ENCODE data around the gene EGFL7. TPM values are rescaled to one million over a fixed set of nuclear protein-coding genes. Genes with fewer than 3 reads are reported as not detected.

Gene EGFL7
- total and polyA plus RNA-seq, 2 of the 8 experiments (the other 6 are each of a cell fraction or from before 2014, with no cell fraction given): 37.8 to 53.4 TPM

GRCh38 chr9:136622538-136622948 is 40.2 kb upstream of the EGFL7 start:
- H3K4me1 ChIP-seq (replicated peaks in 1 of 4; ENCODE audit: control insufficient read depth in 3 of 4, insufficient read depth in 4 of 4, low read length in 3 of 4): peaks cover 0 to 2% (median 0%) of the 10 kb centered on the region in 4 experiments; a peak in 1 of 7 replicates
- H2BK12ac ChIP-seq (ENCODE audit: low read depth, low read length): no peak overlapping the region
- no peaks in the 10 kb centered on the region for H3K36me3 ChIP-seq (ENCODE audit: control insufficient read depth in 2 of 4, insufficient read depth in 4 of 4, low read length in 3 of 4)
- no peak overlapping the region for H2BK15ac ChIP-seq (ENCODE audit: low read length)
- DNase-seq (ENCODE audit: low read depth in 1 of 2, low spot score in 2 of 2): peak in 1 of 2 experiments; percentile 43
- H3K9ac ChIP-seq (replicated peaks in 1 of 4; ENCODE audit: extremely low read depth in 1 of 4, low read depth in 3 of 4, low read length in 3 of 4): no peak overlapping the region
- H4K91ac ChIP-seq (replicated peaks; ENCODE audit: insufficient read length, low read length): peak overlapping the region; percentile 30
- no peaks in the 10 kb centered on the region for H4K20me1 ChIP-seq (replicated peaks in 1 of 2; ENCODE audit: control insufficient read depth in 1 of 2, insufficient read depth in 2 of 2, low read length in 2 of 2)
- 82% methylated on average over 12 of the region's 16 CpGs; no CpG with 5 or more reads in 1 of the 2 experiments for WGBS, 2 experiments (ENCODE audit: extremely low coverage in 1 of 2, insufficient coverage in 1 of 2, insufficient read length in 1 of 2, insufficient replicate concordance in 2 of 2, low coverage in 1 of 2, low lambda C conversion rate in 2 of 2, missing lambda C conversion rate in 1 of 2)
- POLR2A ChIA-PET (ENCODE audit: partially characterized antibody): interaction anchor here (1.4 kb wide), 1 partner anchor 23 kb away, joined by 3 read pairs; no protein-coding TSS in a partner anchor
- no peaks in the 10 kb centered on the region for H3K23me2 ChIP-seq (ENCODE audit: low read depth, low read length)
- H4K8ac ChIP-seq (ENCODE audit: extremely low read depth, insufficient read depth, low read length): no peak overlapping the region
- CTCF ChIA-PET (ENCODE audit: partially characterized antibody): interaction anchor here (1.4 to 9.6 kb wide), 4 partner anchors 25 to 135 kb away, joined by 3 to 253 read pairs (median 5); no protein-coding TSS in a partner anchor
- no peak overlapping the region; the same call in 1 of the 2 replicates for H3K27ac ChIP-seq (ENCODE audit: low read depth, low read length)
- no peak overlapping the region for H3K14ac ChIP-seq (ENCODE audit: insufficient read length)
- H3K9me3 ChIP-seq (ENCODE audit: insufficient read depth in 2 of 2, low read depth in 1 of 2, low read length in 1 of 2): no peaks in the 10 kb centered on the region
- H3K18ac ChIP-seq (ENCODE audit: extremely low read depth, low read length): no peak overlapping the region; the same call in 1 of the 2 replicates
- H2AFZ ChIP-seq (ENCODE audit: low read length): no peak overlapping the region
- H3K56ac ChIP-seq (replicated peaks; ENCODE audit: insufficient read length, low read depth, low read length): no peak overlapping the region
- no peak overlapping the region for H3K23ac ChIP-seq (ENCODE audit: insufficient read length)
- no peaks in the 10 kb centered on the region for H3K79me1 ChIP-seq (ENCODE audit: low read depth, low read length)
- H3K4me2 ChIP-seq (ENCODE audit: insufficient read depth in 1 of 2, low read depth in 2 of 2, low read length in 2 of 2): no peak overlapping the region
- no peaks in the 10 kb centered on the region for H3K79me2 ChIP-seq (ENCODE audit: control insufficient read depth in 1 of 2, insufficient read depth in 2 of 2, low read length in 2 of 2)
- FAIRE-seq: no peak
- H3K4me3 ChIP-seq (ENCODE audit: extremely low read depth in 1 of 4, insufficient read depth in 2 of 4, low read depth in 3 of 4, low read length in 4 of 4): no peak overlapping the region
- H2BK20ac ChIP-seq (ENCODE audit: low read length): no peak overlapping the region
- no peak overlapping the region for H4K5ac ChIP-seq (ENCODE audit: insufficient read length, low read depth, low read length)
- TF ChIP-seq SIX5 (IDR thresholded peaks at IDR 0.05; ENCODE audit: low read depth, low read length) (no peak), YY1 (IDR thresholded peaks at IDR 0.05; ENCODE audit: low read depth, low read length) (no peak), TAF7 (optimal IDR thresholded peaks at IDR 0.05; ENCODE audit: borderline replicate concordance, low read depth, low read length) (no peak), CHD1 (IDR thresholded peaks at IDR 0.05; ENCODE audit: low read depth, low read length) (no peak), CHD2 (IDR thresholded peaks at IDR 0.05; ENCODE audit: low read length) (no peak), RNF2 (IDR thresholded peaks at IDR 0.05; ENCODE audit: borderline replicate concordance, low read depth, low read length, missing control alignments, poor library complexity, severe bottlenecking) (no peak), SP4 (IDR thresholded peaks at IDR 0.05; ENCODE audit: low read length) (no peak), RFX5 (IDR thresholded peaks at IDR 0.05; ENCODE audit: borderline replicate concordance, low read depth, low read length) (no peak), RXRA (IDR thresholded peaks at IDR 0.05; ENCODE audit: insufficient read depth, low read depth, low read length) (no peak), USF2 (IDR thresholded peaks at IDR 0.05; ENCODE audit: low read length) (no peak), KDM5A (IDR thresholded peaks at IDR 0.05; ENCODE audit: low read length) (no peak)
- peak overlapping the region; percentile 65; the same call in 1 of the 2 replicates for H2AK5ac ChIP-seq (ENCODE audit: low read depth, low read length)
- no peak overlapping the region for H2BK120ac ChIP-seq (replicated peaks; ENCODE audit: low read depth, low read length)
- no peak overlapping the region for H3K4ac ChIP-seq (replicated peaks; ENCODE audit: insufficient read length, low read depth, low read length)
- H2BK5ac ChIP-seq (ENCODE audit: low read depth, low read length): peak overlapping the region; percentile 44; the same call in 1 of the 2 replicates
- no peaks in the 10 kb centered on the region for H3K27me3 ChIP-seq (replicated peaks in 1 of 4; ENCODE audit: control insufficient read depth in 3 of 4, extremely low read depth in 1 of 4, insufficient read depth in 3 of 4, low read length in 3 of 4)
